Natural killer cell treated with Interleukin-12 subunit alpha and Interleukin-12 subunit beta and Interleukin-15 and Interleukin-18, amount 100 ng/mL, for 72 hours (primary cell): ENCODE measurements around the gene SEC16A. TPM values are rescaled to one million over a fixed set of nuclear protein-coding genes. Genes with fewer than 3 reads are reported as not detected.

Source experiments
- ATAC-seq, 2 donors: fragments of 150-1000 bp; cut with Tn5 transposase in 1 of 2; sonication (Bioruptor Pico), chemical (Tn5 transposase) in 1 of 2; 2 replicates each; pipeline ENCODE4 v1.10.0; 2021
- DNase-seq: peaks from one replicate; pipeline ENCODE4 v3.0.0; 2022; ENCODE audit warnings: low spot score
- H3K27ac Mint-ChIP-seq, 2 donors: 1 replicate in 1 of 2; 2 replicates in 1 of 2; pipeline ENCODE4 v1.8.0; 2022; ENCODE audit warnings: mixed read lengths in 2 of 2, mild to moderate bottlenecking in 1 of 2, moderate library complexity in 1 of 2
- H3K27me3 Mint-ChIP-seq, 2 donors: 1 replicate in 1 of 2; 2 replicates in 1 of 2; pipeline ENCODE4 v1.8.0; 2022; ENCODE audit warnings: mixed read lengths in 2 of 2
- H3K36me3 Mint-ChIP-seq: one replicate; pipeline ENCODE4 v1.8.0; 2022; ENCODE audit warnings: mixed read lengths
- H3K4me1 Mint-ChIP-seq, 2 donors: 1 replicate in 1 of 2; 2 replicates in 1 of 2; pipeline ENCODE4 v1.8.0; 2022; ENCODE audit warnings: low read depth in 2 of 2, mixed read lengths in 2 of 2, mild to moderate bottlenecking in 1 of 2
- H3K4me3 Mint-ChIP-seq: one replicate; pipeline ENCODE4 v1.8.0; 2022; ENCODE audit warnings: mixed read lengths
- H3K9me3 Mint-ChIP-seq: 2 replicates; pipeline ENCODE4 v1.8.0; 2022; ENCODE audit warnings: mixed read lengths
- total RNA-seq, 2 donors: library from RNA; stranded (reverse); gene quantifications; one replicate each; pipeline ENCODE4 v1.2.3, GENCODE V29; 2022

Gene SEC16A
- total RNA-seq: 100 to 1,000 TPM; 104 to 121 TPM

GRCh38 chr9:136482793-136483588 lies at the start of gene SEC16A:
Gene SEC16A, minus strand, starts transcription at chr9:136483040. Its CDS starts 5,425 bp downstream, at chr9:136477615.
- peak within 1 kb of the TSS; percentile 95 to 96 for H3K27ac Mint-ChIP-seq
- H3K27me3 Mint-ChIP-seq: no peaks in the 10 kb centered on the region
- H3K36me3 Mint-ChIP-seq: peaks cover 9% of the 10 kb centered on the region
- peak; percentile 84 to 87 for ATAC-seq
- H3K4me3 Mint-ChIP-seq: peak within 1 kb of the TSS; percentile 96
- no peaks in the 10 kb centered on the region for H3K9me3 Mint-ChIP-seq
- peaks cover 19 to 26% of the 10 kb centered on the region in 2 donors for H3K4me1 Mint-ChIP-seq
- DNase-seq: peak; percentile 100

GRCh38 chr9:136531904-136532798 lies 49.3 kb upstream of the SEC16A start:
- ATAC-seq: no peak
- H3K9me3 Mint-ChIP-seq: no peaks in the 10 kb centered on the region
- H3K27ac Mint-ChIP-seq: peak overlapping the region; percentile 45 to 83
- no peaks in the 10 kb centered on the region for H3K27me3 Mint-ChIP-seq
- DNase-seq: no peak
- H3K4me1 Mint-ChIP-seq: peaks cover 27 to 31% of the 10 kb centered on the region in 2 donors
- peak overlapping the region; percentile 73 for H3K4me3 Mint-ChIP-seq
- H3K36me3 Mint-ChIP-seq: no peaks in the 10 kb centered on the region

- H3K27me3 Mint-ChIP-seq: no peaks in the 10 kb centered on the region
- H3K4me1 Mint-ChIP-seq: peaks cover 25 to 29% of the 10 kb centered on the region in 2 donors
- ATAC-seq (no peak), DNase-seq (no peak)
- H3K9me3 Mint-ChIP-seq: no peaks in the 10 kb centered on the region
- peak overlapping the region; percentile 23 to 39 for H3K27ac Mint-ChIP-seq
- no peaks in the 10 kb centered on the region for H3K36me3 Mint-ChIP-seq
- no peak overlapping the region for H3K4me3 Mint-ChIP-seq
These were observed 48.5 kb upstream of the SEC16A start for GRCh38 chr9:136531186-136531903.

- ATAC-seq: no peak
These were observed 47.7 kb upstream of the SEC16A start for GRCh38 chr9:136530461-136531089.

GRCh38 chr9:136529516-136530460 lies 46.9 kb upstream of the SEC16A start:
- no peak overlapping the region for H3K27ac Mint-ChIP-seq
- peaks cover 25 to 34% of the 10 kb centered on the region in 2 donors for H3K4me1 Mint-ChIP-seq
- ATAC-seq (no peak), DNase-seq (no peak)
- H3K9me3 Mint-ChIP-seq: no peaks in the 10 kb centered on the region
- no peaks in the 10 kb centered on the region for H3K27me3 Mint-ChIP-seq
- no peak overlapping the region for H3K4me3 Mint-ChIP-seq
- H3K36me3 Mint-ChIP-seq: no peaks in the 10 kb centered on the region

More at GRCh38 chr9:136530461-136531089, 47.7 kb upstream of the SEC16A start:
- H3K27ac Mint-ChIP-seq: peak overlapping the region; percentile 23 to 39
- peaks cover 25 to 34% of the 10 kb centered on the region in 2 donors for H3K4me1 Mint-ChIP-seq
- no peaks in the 10 kb centered on the region for H3K36me3 Mint-ChIP-seq
- no peak for DNase-seq
- no peak overlapping the region for H3K4me3 Mint-ChIP-seq
- H3K27me3 Mint-ChIP-seq: no peaks in the 10 kb centered on the region
- H3K9me3 Mint-ChIP-seq: no peaks in the 10 kb centered on the region

GRCh38 chr9:136528716-136529341 lies 46.0 kb upstream of the SEC16A start:
- Mint-ChIP-seq H3K27ac (no peak overlapping the region), H3K9me3 (no peaks in the 10 kb centered on the region), H3K4me3 (no peak overlapping the region), H3K27me3 (no peaks in the 10 kb centered on the region), H3K4me1 (peaks cover 17 to 31% of the 10 kb centered on the region in 2 donors), H3K36me3 (no peaks in the 10 kb centered on the region)
- DNase-seq (no peak), ATAC-seq (no peak)

- H3K4me1 Mint-ChIP-seq: peaks cover 11 to 24% of the 10 kb centered on the region in 2 donors
- H3K4me3 Mint-ChIP-seq: no peak overlapping the region
- ATAC-seq: no peak
These were observed 45.2 kb upstream of the SEC16A start for GRCh38 chr9:136527721-136528710.

GRCh38 chr9:136527131-136527530 lies 44.3 kb upstream of the SEC16A start:
- no peak overlapping the region for H3K4me3 Mint-ChIP-seq
- DNase-seq (no peak), ATAC-seq (no peak)
- no peak overlapping the region for H3K27ac Mint-ChIP-seq
- no peaks in the 10 kb centered on the region for H3K9me3 Mint-ChIP-seq
- H3K27me3 Mint-ChIP-seq: no peaks in the 10 kb centered on the region
- peaks cover 5 to 16% of the 10 kb centered on the region in 2 donors for H3K4me1 Mint-ChIP-seq
- no peaks in the 10 kb centered on the region for H3K36me3 Mint-ChIP-seq

More at GRCh38 chr9:136527721-136528710, 45.2 kb upstream of the SEC16A start:
- H3K36me3 Mint-ChIP-seq: no peaks in the 10 kb centered on the region
- peak overlapping the region in 1 of 2 donors; percentile 33 for H3K27ac Mint-ChIP-seq
- no peak for DNase-seq
- H3K9me3 Mint-ChIP-seq: no peaks in the 10 kb centered on the region
- H3K27me3 Mint-ChIP-seq: no peaks in the 10 kb centered on the region

- ATAC-seq: no peak
- H3K27me3 Mint-ChIP-seq: no peaks in the 10 kb centered on the region
- no peaks in the 10 kb centered on the region for H3K36me3 Mint-ChIP-seq
- no peak overlapping the region for H3K4me3 Mint-ChIP-seq
- peaks cover 3 to 15% of the 10 kb centered on the region in 2 donors for H3K4me1 Mint-ChIP-seq
- H3K9me3 Mint-ChIP-seq: no peaks in the 10 kb centered on the region
- no peak overlapping the region for H3K27ac Mint-ChIP-seq
- DNase-seq: no peak
These were observed 43.8 kb upstream of the SEC16A start for GRCh38 chr9:136526625-136527066.

- Mint-ChIP-seq H3K27ac (no peak overlapping the region), H3K4me1 (peaks cover under 1 to 12% of the 10 kb centered on the region in 2 donors), H3K27me3 (no peaks in the 10 kb centered on the region), H3K9me3 (no peaks in the 10 kb centered on the region), H3K36me3 (no peaks in the 10 kb centered on the region), H3K4me3 (no peak overlapping the region)
- no peak for DNase-seq
- no peak for ATAC-seq
These were observed 43.1 kb upstream of the SEC16A start for GRCh38 chr9:136525841-136526499.

- Mint-ChIP-seq H3K27ac (no peak overlapping the region), H3K4me3 (no peak overlapping the region), H3K9me3 (no peaks in the 10 kb centered on the region), H3K4me1 (peaks cover 0 to 12% of the 10 kb centered on the region in 2 donors), H3K36me3 (no peaks in the 10 kb centered on the region), H3K27me3 (no peaks in the 10 kb centered on the region)
- DNase-seq (no peak), ATAC-seq (no peak)
These were observed 42.4 kb upstream of the SEC16A start for GRCh38 chr9:136525207-136525606.
